ENCODE measurements around the gene STOML1.

STOML1 gene

GRCh38 chr15:73987250-73987649, 4.8 kb downstream of the STOML1 start:
- H3K9ac ChIP-seq (ENCODE audit: insufficient read length): no peak overlapping the region
- H3K4me3 ChIP-seq: no peak overlapping the region
- H3K36me3 ChIP-seq (ENCODE audit: insufficient read depth, low read length): no peaks in the 10 kb centered on the region
- no peak overlapping the region for H3K27ac ChIP-seq
- DNase-seq (ENCODE audit: low read depth, low spot score): no peak
- TF ChIP-seq EZH2 (IDR thresholded peaks at IDR 0.05) (no peak), FOXP2 (optimal IDR thresholded peaks at IDR 0.05; ENCODE audit: control extremely low read depth, extremely low read length, insufficient read depth) (no peak), POLR2AphosphoS5 (IDR thresholded peaks at IDR 0.05; ENCODE audit: borderline replicate concordance, low read depth, low read length) (no peak)
- H3K9me3 ChIP-seq (ENCODE audit: low read depth, low read length): no peaks in the 10 kb centered on the region

- no peaks in the 10 kb centered on the region for H3K36me3 ChIP-seq (ENCODE audit: insufficient read depth, low read length)
- no peaks in the 10 kb centered on the region for H3K9me3 ChIP-seq (ENCODE audit: low read depth, low read length)
- H3K27ac ChIP-seq: no peak overlapping the region
- H3K4me3 ChIP-seq: no peak overlapping the region
- TF ChIP-seq POLR2AphosphoS5 (IDR thresholded peaks at IDR 0.05; ENCODE audit: borderline replicate concordance, low read depth, low read length) (no peak), FOXP2 (optimal IDR thresholded peaks at IDR 0.05; ENCODE audit: control extremely low read depth, extremely low read length, insufficient read depth) (no peak), EZH2 (IDR thresholded peaks at IDR 0.05) (no peak)
- no peak overlapping the region for H3K9ac ChIP-seq (ENCODE audit: insufficient read length)
- no peak for DNase-seq (ENCODE audit: low read depth, low spot score)
Measured at GRCh38 chr15:73986776-73987056, 5.4 kb downstream of the STOML1 start.

- TF ChIP-seq FOXP2 (optimal IDR thresholded peaks at IDR 0.05; ENCODE audit: control extremely low read depth, extremely low read length, insufficient read depth) (no peak), POLR2AphosphoS5 (IDR thresholded peaks at IDR 0.05; ENCODE audit: borderline replicate concordance, low read depth, low read length) (no peak), EZH2 (IDR thresholded peaks at IDR 0.05) (no peak)
- no peak for DNase-seq (ENCODE audit: low read depth, low spot score)
- Histone ChIP-seq H3K4me3 (no peak overlapping the region), H3K36me3 (ENCODE audit: insufficient read depth, low read length) (no peaks in the 10 kb centered on the region), H3K27ac (no peak overlapping the region), H3K9me3 (ENCODE audit: low read depth, low read length) (no peaks in the 10 kb centered on the region), H3K9ac (ENCODE audit: insufficient read length) (no peak overlapping the region)
Measured at GRCh38 chr15:73986055-73986775, 5.9 kb downstream of the STOML1 start.

GRCh38 chr15:73985101-73985873, 6.8 kb downstream of the STOML1 start:
- no peak for DNase-seq (ENCODE audit: low read depth, low spot score)
- no peaks in the 10 kb centered on the region for H3K36me3 ChIP-seq (ENCODE audit: insufficient read depth, low read length)
- H3K4me3 ChIP-seq: no peak overlapping the region
- no peaks in the 10 kb centered on the region for H3K9me3 ChIP-seq (ENCODE audit: low read depth, low read length)
- no peak overlapping the region for H3K27ac ChIP-seq
- TF ChIP-seq EZH2 (IDR thresholded peaks at IDR 0.05) (no peak), POLR2AphosphoS5 (IDR thresholded peaks at IDR 0.05; ENCODE audit: borderline replicate concordance, low read depth, low read length) (no peak), FOXP2 (optimal IDR thresholded peaks at IDR 0.05; ENCODE audit: control extremely low read depth, extremely low read length, insufficient read depth) (no peak)
- H3K9ac ChIP-seq (ENCODE audit: insufficient read length): no peak overlapping the region

- DNase-seq (ENCODE audit: low read depth, low spot score): no peak
- TF ChIP-seq FOXP2 (optimal IDR thresholded peaks at IDR 0.05; ENCODE audit: control extremely low read depth, extremely low read length, insufficient read depth) (no peak), POLR2AphosphoS5 (IDR thresholded peaks at IDR 0.05; ENCODE audit: borderline replicate concordance, low read depth, low read length) (no peak), EZH2 (IDR thresholded peaks at IDR 0.05) (no peak)
- H3K9ac ChIP-seq (ENCODE audit: insufficient read length): no peak overlapping the region
Measured at GRCh38 chr15:73984208-73984979, 7.7 kb downstream of the STOML1 start.

GRCh38 chr15:73983773-73984172, 8.3 kb downstream of the STOML1 start:
- Histone ChIP-seq H3K9ac (ENCODE audit: insufficient read length) (no peak overlapping the region), H3K9me3 (ENCODE audit: low read depth, low read length) (no peaks in the 10 kb centered on the region), H3K27ac (no peak overlapping the region), H3K36me3 (ENCODE audit: insufficient read depth, low read length) (no peaks in the 10 kb centered on the region), H3K4me3 (no peak overlapping the region)
- TF ChIP-seq POLR2AphosphoS5 (IDR thresholded peaks at IDR 0.05; ENCODE audit: borderline replicate concordance, low read depth, low read length) (no peak), FOXP2 (optimal IDR thresholded peaks at IDR 0.05; ENCODE audit: control extremely low read depth, extremely low read length, insufficient read depth) (no peak), EZH2 (IDR thresholded peaks at IDR 0.05) (no peak)
- DNase-seq (ENCODE audit: low read depth, low spot score): no peak

More at GRCh38 chr15:73984208-73984979, 7.7 kb downstream of the STOML1 start:
- Histone ChIP-seq H3K27ac (no peak overlapping the region), H3K4me3 (no peak overlapping the region), H3K9me3 (ENCODE audit: low read depth, low read length) (no peaks in the 10 kb centered on the region), H3K36me3 (ENCODE audit: insufficient read depth, low read length) (no peaks in the 10 kb centered on the region)

GRCh38 chr15:73983211-73983727, 8.8 kb downstream of the STOML1 start:
- H3K9me3 ChIP-seq (ENCODE audit: low read depth, low read length): no peaks in the 10 kb centered on the region
- no peak overlapping the region for H3K4me3 ChIP-seq
- H3K27ac ChIP-seq: no peak overlapping the region; the same call in 1 of the 2 replicates
- no peaks in the 10 kb centered on the region for H3K36me3 ChIP-seq (ENCODE audit: insufficient read depth, low read length)
- TF ChIP-seq EZH2 (IDR thresholded peaks at IDR 0.05): no peak
- no peak for TF ChIP-seq POLR2AphosphoS5 (IDR thresholded peaks at IDR 0.05; ENCODE audit: borderline replicate concordance, low read depth, low read length)
- no peak for TF ChIP-seq FOXP2 (optimal IDR thresholded peaks at IDR 0.05; ENCODE audit: control extremely low read depth, extremely low read length, insufficient read depth)
- no peak overlapping the region for H3K9ac ChIP-seq (ENCODE audit: insufficient read length)
- DNase-seq (ENCODE audit: low read depth, low spot score): no peak

All from SK-N-MC (cell line).